Ovary (tissue), 9 donors: ENCODE data around the gene ARPC1B. TPM values are rescaled to one million over a fixed set of nuclear protein-coding genes. Genes with fewer than 3 reads are reported as not detected.
"Not testable (repeated sequence)": the region's sequence is repeated elsewhere in the genome, so short reads cannot be mapped to it uniquely, and the experiment has no call there.

Source experiments
- DNase-seq, 5 donors: peaks; one replicate each; pipeline ENCODE4 v3.0.0-alpha.2; 2019 to 2020
- H3K27ac ChIP-seq, 2 donors: fragments of 200-600 bp; one replicate each; pipeline versions ENCODE4 v1.5.1 to v1.8.0; 2019 to 2022
- H3K27me3 ChIP-seq: fragments of 200-600 bp; one replicate; pipeline ENCODE4 v1.8.0; 2022
- H3K36me3 ChIP-seq: fragments of 200-600 bp; sonication (generic); one replicate; pipeline ENCODE4 v1.5.1; 2019
- H3K4me1 ChIP-seq: one replicate; pipeline ENCODE4 v1.8.1; 2013; ENCODE audit warnings: mild to moderate bottlenecking, moderate library complexity; ENCODE audit not compliant: insufficient read depth
- H3K4me3 ChIP-seq: fragments of 200-600 bp; sonication (generic); one replicate; pipeline ENCODE4 v1.5.1; 2017
- H3K9me3 ChIP-seq, 2 donors: fragments of 200-600 bp in 1 of 2; sonication (generic) in 1 of 2; one replicate each; pipeline versions ENCODE4 v1.5.1 to v1.8.1; 2013 to 2019; ENCODE audit warnings: mild to moderate bottlenecking in 1 of 2, moderate library complexity in 1 of 2
- EP300 ChIP-seq: sonication (generic); formaldehyde crosslinking; IDR thresholded peaks from one replicate; pipeline ENCODE4 v1.6.1; 2017; ENCODE audit warnings: antibody characterized with exemption
- POLR2A ChIP-seq: fragments of 450-650 bp; IDR thresholded peaks from one replicate; pipeline ENCODE4 v1.6.1; 2017; ENCODE audit warnings: antibody characterized with exemption, mild to moderate bottlenecking, moderate library complexity
- WGBS, 3 donors: extraction: QIAGEN DNeasy Blood & Tissue Kit in 1 of 3; methylation state at CpG; one replicate each; pipeline versions ENCODE4 v1.1.5 to v1.1.7; 2013 to 2017; 5-methylcytosine and 5-hydroxymethylcytosine counted together
- intact Hi-C, 4 donors: fragments of 100-400 bp; cut with DNase I; formaldehyde crosslinking; loops; one replicate each; pipeline versions ENCODE4 v1.11.0 to v1.15.1; 2022 to 2023
- polyA plus RNA-seq, 2 donors: library from polyadenylated mRNA; stranded (reverse); fragments of 200-250 nt in 1 of 2; fragments of 350-450 nt in 1 of 2; fragmentation: Illumina TruSeq in 1 of 2; extraction: RNeasy Lipid Tissue Mini Kit (QIAGEN cat#74804) in 1 of 2; gene quantifications; one replicate each; pipeline ENCODE4 v1.2.3, GENCODE V29; 2013 to 2014
- total RNA-seq, 7 donors: library from RNA; depleted of rRNA in 2 of 7; stranded (reverse); fragments of >200 nt in 2 of 7; fragmentation: NEBNext Ultra II Directional in 3 of 7; extraction: Animal tissue kit (Norgen Biotek cat#: 25700) in 3 of 7; gene quantifications; one replicate each; pipeline versions ENCODE4 v1.1.0 to v1.2.4, GENCODE V29; 2016 to 2023
- TF ChIP-seq, protein P1 (sequence below), 3 donors: fragments of 450-650 bp in 2 of 3; fragments of 200-600 bp in 1 of 3; IDR thresholded peaks; one replicate each; pipeline versions ENCODE4 v1.5.1 to v1.8.0; 2016 to 2022; ENCODE audit warnings: antibody characterized with exemption in 3 of 3, mild to moderate bottlenecking in 1 of 3
- donor health status: DM: no; HTN: no; CAD: no; lungs with moderate emphysema.
- donor health status: DM: no; HTN: no; CAD: no.
- donor health status: Bipolar disorder and iron deficiency.
- donor health status: DM: yes; HTN: yes; CAD: no.
- donor health status: DM: no; HTN: no; CAD: no.
- donor health status: DM: yes; HTN: yes; CAD: no.

Gene ARPC1B
- total and polyA plus RNA-seq, 9 donors = 24.2 to 82.5 (median 56.1) TPM

DNA sequence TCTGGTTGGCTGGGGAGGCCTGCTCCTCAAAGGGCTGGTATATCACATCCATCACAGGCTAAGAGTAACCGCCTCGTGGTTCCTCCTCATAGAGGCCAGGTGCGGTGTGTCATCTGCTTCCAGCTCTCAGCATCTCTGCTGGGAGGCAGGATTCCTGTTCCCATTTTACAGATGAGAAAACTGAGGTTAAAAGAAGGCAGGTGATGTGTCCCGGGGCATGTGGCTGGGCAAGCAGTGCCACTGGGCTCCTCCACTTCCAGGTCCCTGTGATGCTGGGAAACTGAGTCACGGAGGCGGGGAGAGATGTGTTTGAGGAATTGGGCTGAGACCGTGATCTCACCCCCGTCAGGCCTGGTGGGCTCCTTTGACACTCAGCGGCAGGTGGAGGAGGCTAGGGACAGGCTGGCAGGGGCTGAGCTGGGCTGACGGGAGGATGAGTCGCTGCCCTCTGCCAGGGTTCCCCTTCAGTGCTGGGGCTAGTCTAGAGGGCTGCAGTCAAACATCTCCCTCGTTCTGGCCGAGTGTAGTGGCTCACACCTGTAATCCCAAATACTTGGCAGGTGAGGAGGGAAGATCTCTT lies 9.4 kb downstream of the ARPC1B start:
- TF ChIP-seq, protein P1, sequence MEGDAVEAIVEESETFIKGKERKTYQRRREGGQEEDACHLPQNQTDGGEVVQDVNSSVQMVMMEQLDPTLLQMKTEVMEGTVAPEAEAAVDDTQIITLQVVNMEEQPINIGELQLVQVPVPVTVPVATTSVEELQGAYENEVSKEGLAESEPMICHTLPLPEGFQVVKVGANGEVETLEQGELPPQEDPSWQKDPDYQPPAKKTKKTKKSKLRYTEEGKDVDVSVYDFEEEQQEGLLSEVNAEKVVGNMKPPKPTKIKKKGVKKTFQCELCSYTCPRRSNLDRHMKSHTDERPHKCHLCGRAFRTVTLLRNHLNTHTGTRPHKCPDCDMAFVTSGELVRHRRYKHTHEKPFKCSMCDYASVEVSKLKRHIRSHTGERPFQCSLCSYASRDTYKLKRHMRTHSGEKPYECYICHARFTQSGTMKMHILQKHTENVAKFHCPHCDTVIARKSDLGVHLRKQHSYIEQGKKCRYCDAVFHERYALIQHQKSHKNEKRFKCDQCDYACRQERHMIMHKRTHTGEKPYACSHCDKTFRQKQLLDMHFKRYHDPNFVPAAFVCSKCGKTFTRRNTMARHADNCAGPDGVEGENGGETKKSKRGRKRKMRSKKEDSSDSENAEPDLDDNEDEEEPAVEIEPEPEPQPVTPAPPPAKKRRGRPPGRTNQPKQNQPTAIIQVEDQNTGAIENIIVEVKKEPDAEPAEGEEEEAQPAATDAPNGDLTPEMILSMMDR (IDR thresholded peaks at IDR 0.05) = no peak
- TF ChIP-seq EP300 = no peak
- TF ChIP-seq POLR2A = no peak
- Histone ChIP-seq H3K4me3 (no peak overlapping the region), H3K27ac (no peak overlapping the region), H3K27me3 (no peaks in the 10 kb centered on the region), H3K36me3 (no peaks in the 10 kb centered on the region), H3K4me1 (peaks cover 6% of the 10 kb centered on the region), H3K9me3 (no peaks in the 10 kb centered on the region)
- intact Hi-C loops = no loop called here
- 88 to 91% (median 88%) methylated on average over 13 of the region's 13 CpGs for WGBS, 3 donors
- DNase-seq = no peak

- H3K27me3 ChIP-seq = no peaks in the 10 kb centered on the region
- intact Hi-C loops = no loop called here
- DNase-seq = no peak
- peaks cover 4% of the 10 kb centered on the region for H3K4me1 ChIP-seq
- H3K36me3 ChIP-seq = no peaks in the 10 kb centered on the region
- H3K27ac ChIP-seq = no peak overlapping the region
- no peaks in the 10 kb centered on the region for H3K9me3 ChIP-seq
- TF ChIP-seq, protein P1 (IDR thresholded peaks at IDR 0.05) = no peak
- TF ChIP-seq EP300 (no peak), POLR2A (no peak)
- 88 to 95% (median 88%) methylated on average over 4 of the region's 4 CpGs for WGBS, 3 donors
- H3K4me3 ChIP-seq = no peak overlapping the region
These were observed 10.0 kb downstream of the ARPC1B start for GRCh38 chr7:99384523-99384922.

GRCh38 chr7:99385564-99385963 lies 11.0 kb downstream of the ARPC1B start:
- no peaks in the 10 kb centered on the region for H3K9me3 ChIP-seq
- no peaks in the 10 kb centered on the region for H3K27me3 ChIP-seq
- no peak for TF ChIP-seq POLR2A
- TF ChIP-seq, protein P1 (IDR thresholded peaks at IDR 0.05) = no peak
- TF ChIP-seq EP300 = no peak
- H3K4me3 ChIP-seq = no peak overlapping the region
- no peak for DNase-seq
- peaks cover under 1% of the 10 kb centered on the region for H3K4me1 ChIP-seq
- H3K36me3 ChIP-seq = no peaks in the 10 kb centered on the region
- H3K27ac ChIP-seq = no peak overlapping the region
- intact Hi-C loops = no loop called here
- WGBS, 3 donors = 74 to 92% (median 90%) methylated on average over 8 of the region's 8 CpGs

DNA sequence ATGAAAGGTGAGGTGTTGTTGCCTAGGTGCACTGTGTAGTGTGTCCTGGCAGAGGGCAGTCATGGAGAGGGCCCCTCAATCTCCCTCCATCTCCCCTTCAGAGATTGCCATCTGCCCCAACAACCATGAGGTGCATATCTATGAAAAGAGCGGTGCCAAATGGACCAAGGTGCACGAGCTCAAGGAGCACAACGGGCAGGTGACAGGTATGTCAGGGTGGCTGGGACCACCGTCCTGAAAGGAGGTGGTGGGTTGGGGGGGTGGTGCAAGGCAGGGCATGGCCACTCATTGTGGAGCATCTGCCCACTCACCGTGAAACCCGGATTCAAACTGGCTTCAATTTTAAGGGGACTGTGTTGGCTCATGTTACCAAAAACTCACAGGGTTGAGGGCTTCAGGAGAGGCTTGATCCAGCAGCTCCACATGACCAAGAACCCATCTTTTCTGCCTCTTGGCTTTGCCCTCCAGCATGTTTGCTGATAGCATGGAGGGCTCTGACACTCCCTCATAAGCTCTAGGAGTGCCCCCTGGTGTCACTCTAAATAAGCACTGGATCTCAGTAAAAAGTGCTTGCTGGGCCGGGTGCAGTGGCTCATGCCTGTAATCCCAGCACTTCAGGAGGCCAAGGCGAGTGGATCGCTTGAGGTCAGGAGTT lies 12.2 kb downstream of the ARPC1B start:
- no peak for DNase-seq
- no peak for TF ChIP-seq EP300
- TF ChIP-seq, protein P1 (IDR thresholded peaks at IDR 0.05) = no peak
- TF ChIP-seq POLR2A = no peak

GRCh38 chr7:99387239-99387635 lies 12.7 kb downstream of the ARPC1B start:
- H3K36me3 ChIP-seq, H3K27ac ChIP-seq, H3K9me3 ChIP-seq, H3K4me3 ChIP-seq, DNase-seq, intact Hi-C loops, H3K27me3 ChIP-seq, H3K4me1 ChIP-seq: not testable (repeated sequence)
- WGBS, 3 donors = 92 to 95% (median 93%) methylated on average over 14 of the region's 14 CpGs

More for the DNA sequence above, 12.2 kb downstream of the ARPC1B start:
- Histone ChIP-seq H3K4me1 (no peaks in the 10 kb centered on the region), H3K4me3 (no peak overlapping the region), H3K36me3 (no peaks in the 10 kb centered on the region), H3K27me3 (no peaks in the 10 kb centered on the region), H3K27ac (no peak overlapping the region), H3K9me3 (no peaks in the 10 kb centered on the region)
- WGBS, 3 donors = 85 to 92% (median 90%) methylated on average over 9 of the region's 9 CpGs
- intact Hi-C loops = no loop called here
